MM.1S (cell line): ENCODE measurements around the gene SAMD4A.

Source experiments
- DNase-seq: peaks from one replicate; pipeline ENCODE4 v3.0.0-alpha.2; 2015
- H2AFZ ChIP-seq: fragments of 300-600 bp; sonication (generic); 2 replicates; pipeline ENCODE4 v1.6.0; 2016; ENCODE audit warnings: antibody characterized with exemption, low read length
- H3F3A ChIP-seq: fragments of 300-600 bp; sonication (generic); 2 replicates; pipeline ENCODE4 v1.6.1; 2016; ENCODE audit warnings: mild to moderate bottlenecking, antibody characterized with exemption, low read length, moderate library complexity, mixed read lengths; ENCODE audit not compliant: insufficient read depth
- H3K27ac ChIP-seq: fragments of 300-600 bp; sonication (generic); 2 replicates; pipeline ENCODE4 v1.5.1; 2016; ENCODE audit warnings: mild to moderate bottlenecking, low read length
- H3K27me3 ChIP-seq: fragments of 300-600 bp; sonication (generic); replicated peaks from 2 replicates; pipeline ENCODE4 v1.6.0; 2016; ENCODE audit warnings: low read length; ENCODE audit not compliant: insufficient read depth
- H3K36me3 ChIP-seq: fragments of 300-600 bp; sonication (generic); replicated peaks from 2 replicates; pipeline ENCODE4 v1.6.1; 2016; ENCODE audit warnings: mild to moderate bottlenecking, low read length, mixed read lengths; ENCODE audit not compliant: insufficient read depth
- H3K4me1 ChIP-seq: fragments of 300-600 bp; sonication (generic); 2 replicates; pipeline ENCODE4 v1.6.1; 2016; ENCODE audit warnings: low read length, mixed read lengths
- H3K4me2 ChIP-seq: fragments of 300-600 bp; sonication (generic); 2 replicates; pipeline ENCODE4 v1.6.0; 2016; ENCODE audit warnings: low read depth, low read length
- H3K4me3 ChIP-seq: fragments of 300-600 bp; sonication (generic); 2 replicates; pipeline ENCODE4 v1.5.1; 2016; ENCODE audit warnings: low read length, mixed read lengths
- H3K79me2 ChIP-seq: fragments of 300-600 bp; sonication (generic); 2 replicates; pipeline ENCODE4 v1.6.1; 2016; ENCODE audit warnings: mixed run types, low read length, mixed read lengths
- H3K9ac ChIP-seq: fragments of 300-600 bp; sonication (generic); 2 replicates; pipeline ENCODE4 v1.6.1; 2016; ENCODE audit warnings: low read length, mixed read lengths
- H3K9me2 ChIP-seq: fragments of 300-600 bp; sonication (generic); replicated peaks from 2 replicates; pipeline ENCODE4 v1.6.1; 2016; ENCODE audit warnings: mild to moderate bottlenecking, low read length, mixed read lengths; ENCODE audit not compliant: insufficient read depth
- H3K9me3 ChIP-seq: fragments of 300-600 bp; sonication (generic); replicated peaks from 2 replicates; pipeline ENCODE4 v1.6.1; 2016; ENCODE audit warnings: mild to moderate bottlenecking, low read length, mixed read lengths; ENCODE audit not compliant: insufficient read depth
- H4K20me1 ChIP-seq: fragments of 300-600 bp; sonication (generic); 2 replicates; pipeline ENCODE4 v1.6.1; 2016; ENCODE audit warnings: mild to moderate bottlenecking, low read length, moderate library complexity, mixed read lengths; ENCODE audit not compliant: insufficient read depth
- CTCF ChIP-seq: fragments of 300-600 bp; sonication (generic); IDR thresholded peaks from 2 replicates; pipeline ENCODE4 v1.5.1; 2016; ENCODE audit warnings: antibody characterized with exemption, low read length, mixed read lengths
- EZH2 ChIP-seq: fragments of 300-600 bp; sonication (generic); optimal IDR thresholded peaks from 2 replicates; pipeline ENCODE3; 2017; ENCODE audit warnings: low read depth, mild to moderate bottlenecking, antibody characterized with exemption, low read length, mixed read lengths
- EZH2phosphoT487 ChIP-seq: fragments of 300-600 bp; sonication (generic); IDR thresholded peaks from 2 replicates; pipeline ENCODE4 v1.6.1; 2018; ENCODE audit warnings: antibody characterized with exemption, low read length

Gene SAMD4A

GRCh38 chr14:54566410-54567223 lies at the start of gene SAMD4A:
Gene SAMD4A, plus strand, starts transcription at chr14:54567128. Its CDS starts 789 bp downstream, at chr14:54567917.
- no peaks in the 10 kb centered on the region for H3K9me2 ChIP-seq
- H3K9ac ChIP-seq = peak within 1 kb of the TSS; percentile 33; the same call in 1 of the 2 replicates
- H3K4me3 ChIP-seq = peak within 1 kb of the TSS; percentile 69
- peak within 1 kb of the TSS; percentile 23; the same call in 1 of the 2 replicates for H3K27ac ChIP-seq
- no peaks in the 10 kb centered on the region for H4K20me1 ChIP-seq
- H3K4me2 ChIP-seq = peak within 1 kb of the TSS; percentile 77
- peak; percentile 76 for DNase-seq
- no peaks in the 10 kb centered on the region for H3K36me3 ChIP-seq
- H3K27me3 ChIP-seq = no peaks in the 10 kb centered on the region
- H3K79me2 ChIP-seq = no peaks in the 10 kb centered on the region
- no peaks in the 10 kb centered on the region for H3K4me1 ChIP-seq
- peak within 1 kb of the TSS; percentile 38 for H2AFZ ChIP-seq
- H3F3A ChIP-seq = peaks cover 15% of the 10 kb centered on the region; the same call in 1 of the 2 replicates
- TF ChIP-seq CTCF (0 out of 2 replicates have a peak, but pooled peaks have one; percentile 14), EZH2phosphoT487 (no peak), EZH2 (no peak)
- no peaks in the 10 kb centered on the region for H3K9me3 ChIP-seq

GRCh38 chr14:54524410-54524809 lies 42.5 kb upstream of the SAMD4A start:
- no peaks in the 10 kb centered on the region for H3K36me3 ChIP-seq
- no peak overlapping the region for H3K27ac ChIP-seq
- no peaks in the 10 kb centered on the region for H3K9me3 ChIP-seq
- no peak for DNase-seq
- no peak overlapping the region for H3K4me3 ChIP-seq
- H3K79me2 ChIP-seq = 0 out of 2 replicates have a peak, but pooled peaks cover 2% of the 10 kb centered on the region
- H3K4me1 ChIP-seq = no peaks in the 10 kb centered on the region
- no peaks in the 10 kb centered on the region for H3K9me2 ChIP-seq
- H3K27me3 ChIP-seq = no peaks in the 10 kb centered on the region
- H3K9ac ChIP-seq = no peak overlapping the region
- H3F3A ChIP-seq = no peaks in the 10 kb centered on the region
- TF ChIP-seq EZH2phosphoT487 (no peak), CTCF (no peak), EZH2 (no peak)
- no peaks in the 10 kb centered on the region for H4K20me1 ChIP-seq
- H3K4me2 ChIP-seq = no peak overlapping the region
- no peak overlapping the region for H2AFZ ChIP-seq

- H3K36me3 ChIP-seq = no peaks in the 10 kb centered on the region
- no peak for DNase-seq
- no peaks in the 10 kb centered on the region for H3K9me2 ChIP-seq
- H3K27me3 ChIP-seq = no peaks in the 10 kb centered on the region
- no peak overlapping the region for H3K9ac ChIP-seq
- no peaks in the 10 kb centered on the region for H3K9me3 ChIP-seq
- peaks cover 15% of the 10 kb centered on the region; the same call in 1 of the 2 replicates for H3K4me1 ChIP-seq
- H4K20me1 ChIP-seq = no peaks in the 10 kb centered on the region
- H2AFZ ChIP-seq = no peak overlapping the region
- no peak overlapping the region for H3K4me3 ChIP-seq
- no peaks in the 10 kb centered on the region for H3K79me2 ChIP-seq
- TF ChIP-seq EZH2phosphoT487 (no peak), EZH2 (no peak), CTCF (no peak)
- no peak overlapping the region for H3K4me2 ChIP-seq
- peaks cover 17% of the 10 kb centered on the region for H3F3A ChIP-seq
- H3K27ac ChIP-seq = no peak overlapping the region
These were observed 38.0 kb upstream of the SAMD4A start for GRCh38 chr14:54528973-54529372.
